C1 segment of cervical spinal cord (tissue), 14 donors: ENCODE data around the gene TNK2.
"Not testable (repeated sequence)": the region's sequence is repeated elsewhere in the genome, so short reads cannot be mapped to it uniquely, and the experiment has no call there.

Source experiments
- DNase-seq, 14 donors: peaks; one replicate each; lab custom pipeline; 2025; lab: John Stamatoyannopoulos, UW

TNK2 gene

DNA sequence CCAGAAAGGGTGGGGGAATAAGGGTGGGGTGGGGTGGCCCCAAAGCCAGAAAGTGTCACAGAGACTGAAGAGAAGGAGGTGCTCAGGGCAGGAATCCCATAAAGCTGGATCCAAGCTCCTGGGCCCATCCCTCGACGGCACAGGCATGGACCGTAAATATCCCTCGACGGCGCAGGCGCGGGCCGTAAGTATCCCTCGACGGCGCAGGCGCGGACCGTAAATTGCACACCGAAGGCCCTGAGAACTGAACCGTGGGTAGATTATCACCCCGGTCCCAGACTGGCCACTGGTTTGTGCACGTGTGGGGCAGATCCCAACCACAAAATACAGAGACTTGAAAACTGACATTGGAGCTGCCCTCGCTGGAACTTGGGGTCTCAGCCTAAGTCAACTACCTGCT is 55.3 kb downstream of the TNK2 start:
- DNase-seq = no peak

DNA sequence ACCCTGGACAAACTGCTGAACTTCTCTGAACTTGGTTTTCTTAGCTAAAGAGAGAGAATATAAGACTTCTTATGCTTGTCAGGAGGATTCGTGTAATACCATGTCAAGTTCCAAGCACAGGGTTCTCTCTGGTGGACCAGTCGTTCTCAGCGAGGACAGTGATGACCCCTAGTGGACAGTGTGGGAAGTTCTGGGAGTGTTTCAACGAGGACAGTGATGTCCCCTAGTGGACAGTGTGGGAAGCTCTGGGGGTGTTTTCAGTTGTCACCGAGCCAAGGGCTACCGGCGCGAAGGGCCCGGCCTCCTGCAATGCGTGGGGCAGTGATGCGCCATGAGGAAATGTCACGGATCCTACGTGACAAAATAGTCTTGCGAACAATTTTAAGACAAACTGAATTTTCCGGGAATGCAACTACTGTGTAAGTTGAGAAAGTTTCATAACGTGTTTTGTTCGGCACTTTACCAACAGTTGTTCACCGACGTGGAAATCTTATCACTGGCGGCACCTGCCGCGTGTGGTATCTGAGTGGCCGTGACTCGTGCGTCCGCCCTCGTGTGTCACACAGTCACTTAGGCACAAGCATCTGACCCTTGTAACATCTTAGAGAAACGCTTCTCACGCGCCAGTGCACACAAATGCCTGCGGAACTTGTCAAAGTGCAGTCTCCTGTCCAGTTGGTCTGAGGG is 57.4 kb downstream of the TNK2 start:
- DNase-seq = peak in 12 of 14 donors; percentile 52 to 82 (median 66)

DNA sequence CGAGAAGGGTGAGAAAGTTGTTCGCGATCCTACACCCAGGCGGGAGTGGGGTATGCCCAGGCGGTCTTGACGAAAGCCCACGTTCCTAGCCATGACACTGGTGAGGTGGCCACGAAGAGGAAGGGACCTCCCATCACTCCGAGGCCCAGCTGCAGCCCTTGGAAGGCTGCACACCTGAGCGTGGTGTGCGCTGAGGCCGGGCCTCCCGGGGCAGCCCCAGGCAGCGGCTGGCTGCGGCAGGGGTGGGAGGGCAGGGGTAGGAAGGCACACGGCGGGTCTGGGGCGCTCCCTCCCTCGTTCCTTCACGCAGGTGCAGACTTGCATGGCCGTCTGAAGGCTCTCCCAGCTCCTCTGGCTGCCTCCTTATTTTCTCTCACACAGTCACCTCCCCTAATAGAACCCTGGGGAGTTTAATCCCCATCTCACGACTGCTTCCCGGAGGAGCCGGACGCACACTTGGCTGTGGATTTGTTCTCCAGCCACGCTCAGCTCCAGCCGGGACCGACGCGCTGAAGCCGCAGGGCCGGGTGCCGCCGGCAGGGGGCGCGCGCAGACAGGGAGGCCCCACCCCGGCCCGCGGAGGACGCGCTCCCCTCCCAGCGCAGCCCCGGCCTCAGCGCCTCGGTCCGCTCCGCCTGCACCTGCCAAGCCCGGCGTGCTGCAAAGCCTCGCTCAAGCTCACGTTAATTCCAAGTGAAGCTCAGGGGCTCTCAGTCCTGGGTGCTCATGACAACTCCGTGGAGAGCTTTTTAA is 58.9 kb downstream of the TNK2 start:
- DNase-seq = peak in 1 of 14 donors; percentile 5

DNA sequence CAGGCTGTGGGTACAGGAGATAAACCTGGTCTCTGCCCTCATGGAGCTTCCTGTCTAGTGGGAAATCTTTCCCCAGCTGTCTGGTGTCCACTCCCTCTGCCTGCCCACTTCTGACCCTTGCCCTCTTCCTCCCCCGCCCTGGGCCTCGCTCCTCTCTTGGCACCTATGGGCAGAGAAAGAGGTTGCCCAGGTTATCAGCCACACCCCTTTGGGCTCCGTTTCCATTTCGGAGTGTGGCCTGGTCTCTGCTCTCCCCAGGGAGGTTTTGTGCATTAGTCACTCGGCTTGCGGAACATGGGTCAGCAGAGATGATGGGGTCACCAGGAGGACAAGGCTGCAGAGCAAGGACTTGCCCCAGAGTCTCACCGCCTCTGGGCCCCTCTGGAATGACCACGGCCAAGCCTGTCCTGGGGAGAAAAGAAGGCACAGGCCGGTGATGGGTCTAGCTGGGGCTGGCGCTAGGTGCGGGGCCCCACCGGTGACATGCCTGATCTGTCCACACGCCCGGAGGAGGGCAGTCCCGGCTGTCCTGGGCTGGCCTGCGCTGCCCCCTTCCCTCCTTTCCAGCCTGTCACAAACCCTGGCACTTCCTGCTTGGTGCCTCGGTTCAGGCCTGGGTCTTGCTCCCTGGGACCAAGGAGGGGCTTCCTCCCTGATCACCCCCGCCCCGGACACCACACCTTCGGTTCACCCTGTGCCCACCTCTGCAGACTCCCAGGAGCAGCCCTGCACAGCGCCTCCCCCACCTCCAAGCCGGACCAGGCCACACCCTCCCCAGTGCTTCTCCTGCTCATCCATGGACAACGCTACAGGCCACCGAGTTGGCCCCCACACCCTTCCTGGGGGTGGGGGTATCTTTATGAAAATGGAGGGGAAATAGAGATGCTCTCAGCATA is 61.0 kb downstream of the TNK2 start:
- no peak for DNase-seq

DNA sequence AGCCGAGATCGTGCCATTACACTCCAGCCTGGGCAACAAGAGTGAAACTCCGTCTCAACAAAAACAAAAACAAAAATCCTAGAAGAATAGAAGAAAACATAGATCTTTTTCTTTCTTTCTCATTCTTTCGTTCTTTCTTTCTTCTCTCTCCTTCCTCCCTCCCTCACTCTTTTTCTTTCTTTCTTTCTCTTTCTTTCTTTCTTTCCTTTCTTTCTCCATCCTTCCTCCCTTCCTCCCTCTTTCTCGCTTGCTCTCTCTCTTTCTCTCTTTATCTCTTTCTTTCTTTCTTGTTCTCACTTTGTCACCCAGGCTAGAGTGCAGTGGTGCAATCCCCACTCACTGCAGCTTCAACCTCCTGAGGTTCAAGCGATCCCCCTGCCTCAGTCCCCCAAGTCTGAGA is 62.9 kb downstream of the TNK2 start:
- no peak for DNase-seq

DNA sequence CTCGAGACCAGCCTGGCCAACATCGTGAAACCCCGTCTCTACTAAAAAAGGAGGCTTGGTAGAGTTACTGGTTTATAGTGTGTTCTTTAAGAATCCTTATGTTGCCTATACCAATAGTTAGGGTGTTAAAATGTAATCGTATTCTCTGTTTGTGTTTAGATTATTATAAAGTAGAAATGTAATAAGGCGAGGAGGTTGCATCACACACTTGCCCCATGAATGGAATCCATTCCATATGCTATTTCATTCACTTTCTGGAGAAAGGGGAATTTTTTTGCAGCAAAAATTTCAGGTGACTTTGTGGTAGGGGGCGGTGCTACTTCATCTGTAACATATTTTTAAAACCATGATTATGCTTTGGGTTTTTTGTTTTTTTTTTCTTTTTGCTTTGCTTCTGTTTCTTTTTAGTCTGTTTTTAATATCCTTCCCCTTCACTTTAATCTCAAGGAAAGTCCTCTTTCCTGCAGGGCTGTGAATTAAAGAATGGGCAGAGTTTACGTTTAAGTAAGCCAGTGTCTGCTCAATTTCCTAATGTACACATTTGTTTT is 63.6 kb downstream of the TNK2 start:
- no peak for DNase-seq

DNA sequence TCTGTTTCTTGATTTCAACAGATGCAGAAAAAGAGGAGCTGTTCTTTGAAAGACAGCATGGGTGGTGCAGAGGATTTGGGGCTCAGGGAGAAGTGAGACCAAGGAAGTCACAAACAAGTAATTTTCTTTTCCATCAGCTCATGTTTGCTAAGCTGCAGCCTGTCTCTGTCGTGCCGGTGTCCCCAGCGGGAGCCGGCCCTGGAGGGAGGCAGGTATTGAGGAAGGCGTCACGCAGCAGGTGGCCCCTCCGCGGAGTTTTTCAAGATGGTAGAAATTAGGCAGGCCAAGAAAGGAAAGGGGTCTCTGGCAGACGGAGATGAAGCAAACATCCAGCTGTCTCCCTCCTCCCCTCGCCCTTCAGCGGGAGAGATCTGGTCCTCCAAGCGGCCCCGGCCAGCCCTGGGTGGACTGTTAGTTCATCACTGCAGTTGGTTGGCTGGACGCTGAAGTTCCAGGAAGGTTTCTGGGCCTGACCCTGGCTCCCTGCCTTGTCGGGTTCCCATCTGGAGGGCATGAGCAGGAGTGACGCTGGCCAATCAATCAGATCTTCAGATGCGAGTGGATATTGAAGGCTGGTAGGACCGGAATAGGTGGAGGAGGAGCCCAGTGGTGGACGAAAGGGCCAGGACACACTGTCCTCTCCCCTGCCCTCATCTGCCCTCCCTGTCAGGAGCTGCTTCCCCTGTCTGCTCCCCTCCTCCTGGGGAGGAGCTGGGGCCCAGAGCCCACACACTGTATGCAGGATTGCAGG is 68.9 kb downstream of the TNK2 start:
- no peak for DNase-seq

DNA sequence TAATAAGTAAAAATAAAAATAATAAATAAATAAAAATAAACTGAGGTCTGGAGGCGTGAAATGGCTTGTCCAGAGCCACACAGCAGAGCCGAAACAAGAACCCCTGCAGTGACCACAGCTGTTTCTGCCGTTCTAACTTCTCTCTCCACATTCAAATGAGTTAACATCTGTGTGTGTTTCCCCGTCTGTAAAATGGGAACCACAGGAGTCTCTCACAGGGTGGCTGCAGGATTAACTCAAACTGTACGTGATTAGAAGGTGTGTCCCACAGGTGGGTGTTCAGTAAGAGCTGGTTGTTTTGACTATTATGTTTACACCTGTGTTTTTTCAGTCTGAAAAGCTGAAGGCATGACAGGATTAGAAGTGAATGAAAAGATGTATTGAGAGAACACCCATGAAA is 69.6 kb downstream of the TNK2 start:
- DNase-seq = no peak

DNA sequence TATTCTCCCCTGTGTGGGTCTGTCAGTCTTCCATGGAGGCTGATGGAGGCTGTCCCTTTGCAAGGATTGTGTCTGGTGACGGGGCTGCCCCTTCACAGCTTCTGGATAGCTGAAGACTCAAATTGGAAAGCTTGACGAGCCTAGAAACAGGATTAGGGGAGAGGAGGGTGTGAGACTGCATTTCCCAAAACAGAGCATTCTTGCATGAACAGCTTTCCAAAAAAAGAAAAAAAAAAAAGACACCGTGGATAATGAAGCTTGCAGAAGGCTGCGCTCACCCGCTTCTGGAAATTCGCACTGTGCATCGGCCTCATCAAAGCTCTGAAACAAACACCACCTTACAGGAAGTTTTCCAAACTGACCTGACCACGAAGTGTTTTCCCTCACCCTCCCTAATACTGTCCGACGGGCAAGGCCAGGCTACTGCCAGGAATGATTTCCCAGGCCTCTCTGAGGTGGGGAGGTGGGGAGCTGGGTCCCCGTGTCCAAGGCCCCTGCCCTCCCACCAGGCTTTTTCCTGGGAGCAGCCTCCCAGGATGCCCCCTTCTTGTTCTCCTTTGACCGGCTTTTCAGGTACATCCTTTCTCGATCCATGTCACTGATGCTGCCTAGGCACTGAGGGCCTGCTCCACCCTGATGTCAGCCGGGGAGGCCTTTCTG is 71.7 kb downstream of the TNK2 start:
- no peak for DNase-seq

DNA sequence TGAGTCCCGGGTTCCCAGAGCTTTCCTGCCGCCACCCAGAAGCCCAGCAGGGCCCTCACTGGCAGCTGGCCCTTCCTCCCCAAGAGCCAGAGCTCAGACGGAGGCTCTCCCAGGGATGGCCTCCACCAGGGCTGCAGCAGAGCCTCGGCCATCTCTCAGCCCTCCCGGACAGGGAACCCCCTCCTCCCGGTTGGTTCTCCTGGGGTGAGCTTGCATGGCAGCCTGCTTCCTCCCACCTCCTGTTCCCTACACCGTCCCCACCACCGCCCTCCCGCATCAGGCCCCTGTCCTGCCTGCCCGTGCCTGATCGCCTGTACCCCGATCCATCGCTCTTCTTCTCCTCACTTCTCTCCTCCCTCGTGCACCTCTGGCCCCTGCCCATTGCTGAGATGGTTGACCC is 72.6 kb downstream of the TNK2 start:
- DNase-seq = no peak

DNA sequence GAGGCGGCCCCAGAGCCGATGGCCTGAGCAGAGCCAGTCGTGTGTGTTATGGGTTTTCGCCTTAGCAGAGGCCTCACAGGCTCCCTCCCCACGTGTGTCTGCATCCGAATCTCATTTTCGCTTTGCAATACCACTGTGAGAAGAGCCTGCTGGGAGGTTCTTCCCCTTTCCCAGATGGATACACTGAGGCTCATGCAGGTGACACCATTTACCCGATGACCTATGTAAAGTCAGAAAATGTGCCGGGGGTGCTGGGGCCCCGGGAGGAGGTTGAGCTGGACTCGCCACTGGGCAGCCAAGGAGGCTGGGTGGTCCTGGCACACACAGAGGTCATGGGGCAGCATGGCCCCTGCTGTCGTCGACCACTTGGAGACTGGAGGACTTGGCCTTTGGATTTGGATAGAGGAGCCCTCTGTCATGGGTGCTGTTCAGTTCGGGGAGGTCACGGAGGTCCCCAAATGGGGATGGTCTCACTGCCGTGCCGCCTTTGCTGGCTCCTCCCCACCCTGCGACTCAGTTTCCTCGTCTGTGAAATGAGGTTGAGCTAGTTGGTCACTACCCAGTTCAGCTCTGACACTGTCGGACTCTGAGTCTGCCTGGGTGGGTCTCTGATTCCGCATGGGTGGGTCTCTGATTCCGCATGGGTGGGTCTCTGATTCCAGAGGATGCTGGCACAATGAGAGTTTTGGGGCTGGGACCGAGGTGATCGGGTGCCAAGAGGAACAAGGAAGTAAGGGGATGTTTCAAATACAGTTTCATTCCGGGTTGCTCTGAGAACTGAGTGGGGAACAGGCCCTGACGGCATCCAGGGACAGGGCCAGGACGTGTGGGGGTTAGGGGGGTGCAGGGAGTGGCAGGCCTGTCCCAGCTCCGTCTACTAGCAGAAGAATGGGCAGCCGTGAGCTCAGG is 73.4 kb downstream of the TNK2 start:
- no peak for DNase-seq

DNA sequence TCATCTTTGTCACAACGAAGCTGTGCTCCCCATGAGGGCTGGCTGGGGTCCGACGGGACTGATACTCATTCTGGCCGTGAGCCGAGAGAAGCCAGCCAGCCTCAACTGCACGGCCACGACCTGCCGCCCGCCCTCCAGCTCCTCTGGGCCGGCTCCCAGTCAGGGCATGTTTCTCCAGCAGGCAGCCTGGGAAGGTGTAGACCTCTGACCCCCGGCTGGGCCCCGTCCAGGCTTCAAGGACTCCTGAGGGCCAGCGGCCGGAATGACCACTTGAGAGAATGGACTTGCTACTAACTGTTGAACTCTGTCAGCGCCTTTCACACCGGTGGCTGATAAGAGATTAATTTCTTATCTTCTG is 78.5 kb downstream of the TNK2 start:
- DNase-seq = no peak

DNA sequence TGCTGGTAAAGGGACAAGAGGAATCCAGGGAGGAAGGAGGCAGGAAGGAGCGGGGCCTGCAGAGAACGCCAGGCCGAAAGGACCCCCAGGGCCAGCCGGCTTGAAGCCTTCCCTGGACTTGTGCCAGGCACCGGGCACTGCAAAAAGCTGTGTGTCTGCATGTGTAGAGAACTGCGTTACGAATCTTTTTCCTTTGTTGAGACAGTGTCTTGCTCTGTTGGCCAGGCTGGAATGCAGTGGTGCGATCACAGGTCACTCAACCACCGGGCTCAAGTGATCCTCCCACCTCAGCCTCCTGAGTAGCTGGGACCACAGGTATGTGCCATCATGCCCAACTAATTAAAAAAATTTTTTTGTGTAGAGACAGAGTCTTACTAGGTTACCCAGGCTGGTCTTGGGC is 79.6 kb downstream of the TNK2 start:
- no peak for DNase-seq

DNA sequence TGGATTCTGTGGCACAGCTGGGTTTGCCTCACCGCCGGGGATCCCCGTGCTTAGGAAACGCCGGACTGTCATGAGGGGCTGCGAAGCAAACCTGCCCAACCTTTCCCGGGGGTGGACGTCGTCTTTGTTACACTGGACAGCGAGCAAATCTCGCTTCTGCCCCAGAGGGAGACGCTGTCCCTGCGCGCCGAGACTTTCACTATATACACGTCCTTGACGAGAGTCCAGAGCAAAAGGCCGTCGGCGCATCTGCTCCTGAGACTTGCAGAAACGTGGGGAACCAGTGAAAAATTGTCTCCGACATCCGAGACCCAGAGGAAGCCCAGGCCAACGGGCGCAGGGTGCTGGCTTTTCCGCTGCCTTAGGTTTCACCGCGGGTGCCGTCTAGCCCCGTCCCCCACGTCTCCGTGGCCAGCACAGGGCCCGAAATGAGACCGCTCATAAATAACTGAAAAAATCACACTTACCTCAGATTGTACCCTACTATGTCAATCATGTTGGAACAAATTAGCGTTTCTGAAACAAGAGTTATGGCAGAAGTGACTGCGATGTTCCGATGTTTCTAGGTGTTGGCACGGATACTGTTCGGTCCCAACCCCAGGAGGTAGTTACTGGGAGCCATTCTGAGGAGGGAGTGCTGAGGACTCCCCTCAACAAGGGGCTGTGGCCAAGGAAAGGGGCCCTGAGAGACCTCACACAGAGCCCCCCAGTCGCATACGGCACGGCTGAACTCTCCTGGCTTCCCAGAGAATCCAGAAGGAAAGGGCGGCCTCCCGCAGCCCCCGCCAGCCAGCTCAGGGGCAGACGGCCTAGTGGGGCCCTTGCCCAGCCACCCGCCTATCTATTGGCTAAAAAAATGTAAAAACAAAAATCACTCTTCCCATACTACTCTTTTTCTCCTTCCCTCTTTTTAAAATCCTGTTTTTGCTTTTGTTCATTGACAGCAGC is 82.2 kb downstream of the TNK2 start:
- DNase-seq = no peak

DNA sequence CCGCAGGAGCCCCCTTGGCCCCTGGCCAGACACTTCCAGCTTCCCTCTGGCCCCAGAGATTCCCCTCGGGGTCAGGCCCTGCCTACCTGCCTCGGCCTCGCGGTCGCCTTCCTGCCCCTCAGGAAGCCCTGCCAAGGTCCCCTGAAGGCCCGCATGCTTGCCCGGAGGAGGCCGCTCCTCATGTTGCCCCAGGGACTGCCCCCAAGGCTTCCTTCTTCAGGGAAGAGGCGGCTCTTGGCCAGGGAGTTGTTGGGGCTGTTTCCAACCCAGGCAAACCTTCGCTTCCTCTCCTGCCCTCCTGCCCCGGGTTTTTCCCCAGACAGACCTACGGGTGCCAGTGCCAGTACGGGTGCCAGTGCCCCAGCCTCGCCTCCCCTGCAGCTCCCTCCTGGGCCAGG is 83.2 kb downstream of the TNK2 start:
- DNase-seq = no peak

DNA sequence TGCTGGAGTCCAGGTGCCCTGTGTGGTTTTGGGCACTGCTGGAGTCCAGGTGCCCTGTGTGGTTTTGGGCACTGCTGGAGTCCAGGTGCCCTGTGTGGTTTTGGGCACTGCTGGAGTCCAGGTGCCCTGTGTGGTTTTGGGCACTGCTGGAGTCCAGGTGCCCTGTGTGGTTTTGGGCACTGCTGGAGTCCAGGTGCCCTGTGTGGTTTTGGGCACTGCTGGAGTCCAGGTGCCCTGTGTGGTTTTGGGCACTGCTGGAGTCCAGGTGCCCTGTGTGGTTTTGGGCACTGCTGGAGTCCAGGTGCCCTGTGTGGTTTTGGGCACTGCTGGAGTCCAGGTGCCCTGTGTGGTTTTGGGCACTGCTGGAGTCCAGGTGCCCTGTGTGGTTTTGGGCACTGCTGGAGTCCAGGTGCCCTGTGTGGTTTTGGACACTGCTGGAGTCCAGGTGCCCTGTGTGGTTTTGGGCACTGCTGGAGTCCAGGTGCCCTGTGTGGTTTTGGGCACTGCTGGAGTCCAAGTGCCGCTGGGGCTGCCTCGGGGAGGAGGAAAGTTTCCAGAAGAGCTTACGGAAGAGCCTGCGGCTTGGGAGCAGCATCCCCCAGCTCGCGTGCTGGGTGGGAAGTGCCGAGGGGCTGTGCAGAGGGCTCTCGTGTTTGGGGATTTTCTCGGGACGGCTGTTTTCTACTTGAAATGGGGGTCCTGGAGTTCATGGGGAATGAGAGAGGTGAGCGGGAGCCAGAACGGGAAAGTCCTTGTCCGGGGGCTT is 83.7 kb downstream of the TNK2 start:
- not testable (repeated sequence) for DNase-seq

DNA sequence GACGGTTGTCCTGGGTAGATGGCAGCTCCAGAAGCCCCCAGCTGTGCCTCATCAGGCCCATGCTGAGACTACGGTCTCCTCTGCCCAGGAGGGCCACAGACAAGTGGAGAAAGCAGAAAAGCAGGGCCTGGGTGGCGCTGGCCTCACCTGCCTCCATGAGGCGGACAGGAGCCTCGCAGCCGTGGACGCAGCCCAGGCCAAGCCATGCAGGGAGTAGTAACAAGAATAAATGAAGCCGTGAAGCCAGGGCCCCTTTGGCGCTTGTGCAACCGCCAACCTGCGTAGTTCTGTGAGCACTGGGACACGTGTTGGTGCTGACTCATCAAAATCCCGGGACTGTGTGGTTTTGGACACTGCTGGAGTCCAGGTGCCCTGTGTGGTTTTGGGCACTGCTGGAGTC is 84.4 kb downstream of the TNK2 start:
- no peak for DNase-seq

DNA sequence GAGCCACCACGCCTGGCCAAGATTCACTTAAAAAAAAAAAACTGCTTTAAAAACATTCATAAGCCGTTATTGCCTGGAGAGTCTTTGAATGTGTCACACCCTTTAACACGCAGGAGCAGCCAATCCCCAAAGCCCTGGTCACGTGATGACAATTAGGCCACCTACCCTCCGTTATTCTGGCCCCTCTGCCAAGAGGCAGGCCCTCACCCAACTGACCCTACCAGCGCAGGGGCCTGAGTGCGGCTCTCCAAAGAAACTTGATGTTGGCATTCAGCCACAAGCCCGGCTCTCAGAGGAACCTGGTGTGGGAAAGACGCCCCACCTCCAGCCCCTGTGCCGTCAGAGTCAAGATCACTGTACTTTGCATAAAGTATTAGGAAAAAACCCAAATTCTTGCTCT is 85.1 kb downstream of the TNK2 start:
- no peak for DNase-seq
